Measurements from ENCODE around the gene STRN4.

Gene STRN4

DNA sequence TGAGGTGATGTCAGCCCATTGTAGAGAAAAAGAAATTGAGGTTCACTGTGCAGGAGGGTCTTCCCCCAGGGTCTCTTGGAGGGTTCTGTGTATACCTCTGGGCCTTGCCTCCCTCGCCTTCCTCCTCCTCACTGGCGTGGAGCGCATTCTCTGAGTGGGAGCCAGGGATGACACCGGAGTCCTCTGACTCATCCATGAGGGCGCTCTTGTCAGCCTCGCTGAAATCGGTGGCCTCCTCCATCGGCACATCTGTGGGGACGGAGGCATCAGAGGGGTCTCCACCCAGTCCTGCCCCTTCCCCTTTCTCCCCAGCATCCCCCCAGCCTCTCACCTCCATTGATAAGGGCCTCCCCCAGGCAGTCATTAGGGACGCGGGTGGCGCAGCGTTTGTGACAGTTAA lies 45.5 kb downstream of the STRN4 start:
- Histone ChIP-seq H2AFZ (ENCODE audit: low read depth, low read length, severe bottlenecking) (no peak overlapping the region), H3K9me3 (ENCODE audit: insufficient read depth, low read length) (no peaks in the 10 kb centered on the region), H3K79me2 (ENCODE audit: insufficient read depth, low read length) (no peaks in the 10 kb centered on the region), H4K20me1 (ENCODE audit: low read depth, low read length) (no peaks in the 10 kb centered on the region), H3F3A (ENCODE audit: insufficient read depth) (no peaks in the 10 kb centered on the region), H3K4me2 (ENCODE audit: low read depth, low read length, poor library complexity, severe bottlenecking) (no peak overlapping the region), H3K4me3 (ENCODE audit: insufficient read depth, low read length, poor library complexity, severe bottlenecking) (no peak overlapping the region), H3K27ac (ENCODE audit: low read depth, low read length) (no peak overlapping the region), H3K36me3 (ENCODE audit: low read length) (peaks cover 11% of the 10 kb centered on the region; the same call in 1 of the 2 replicates), H3K9ac (ENCODE audit: low read length) (no peak overlapping the region), H3K27me3 (ENCODE audit: low read length) (no peaks in the 10 kb centered on the region), H3K9me2 (replicated peaks; ENCODE audit: insufficient read depth, low read length) (no peaks in the 10 kb centered on the region)
- TF ChIP-seq, protein P1, sequence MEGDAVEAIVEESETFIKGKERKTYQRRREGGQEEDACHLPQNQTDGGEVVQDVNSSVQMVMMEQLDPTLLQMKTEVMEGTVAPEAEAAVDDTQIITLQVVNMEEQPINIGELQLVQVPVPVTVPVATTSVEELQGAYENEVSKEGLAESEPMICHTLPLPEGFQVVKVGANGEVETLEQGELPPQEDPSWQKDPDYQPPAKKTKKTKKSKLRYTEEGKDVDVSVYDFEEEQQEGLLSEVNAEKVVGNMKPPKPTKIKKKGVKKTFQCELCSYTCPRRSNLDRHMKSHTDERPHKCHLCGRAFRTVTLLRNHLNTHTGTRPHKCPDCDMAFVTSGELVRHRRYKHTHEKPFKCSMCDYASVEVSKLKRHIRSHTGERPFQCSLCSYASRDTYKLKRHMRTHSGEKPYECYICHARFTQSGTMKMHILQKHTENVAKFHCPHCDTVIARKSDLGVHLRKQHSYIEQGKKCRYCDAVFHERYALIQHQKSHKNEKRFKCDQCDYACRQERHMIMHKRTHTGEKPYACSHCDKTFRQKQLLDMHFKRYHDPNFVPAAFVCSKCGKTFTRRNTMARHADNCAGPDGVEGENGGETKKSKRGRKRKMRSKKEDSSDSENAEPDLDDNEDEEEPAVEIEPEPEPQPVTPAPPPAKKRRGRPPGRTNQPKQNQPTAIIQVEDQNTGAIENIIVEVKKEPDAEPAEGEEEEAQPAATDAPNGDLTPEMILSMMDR (IDR thresholded peaks at IDR 0.05; ENCODE audit: insufficient read depth, low read length, poor library complexity, severe bottlenecking): no peak
- no peak for TF ChIP-seq EZH2phosphoT487 (conservative IDR thresholded peaks at IDR 0.05; ENCODE audit: low read length)

DNA sequence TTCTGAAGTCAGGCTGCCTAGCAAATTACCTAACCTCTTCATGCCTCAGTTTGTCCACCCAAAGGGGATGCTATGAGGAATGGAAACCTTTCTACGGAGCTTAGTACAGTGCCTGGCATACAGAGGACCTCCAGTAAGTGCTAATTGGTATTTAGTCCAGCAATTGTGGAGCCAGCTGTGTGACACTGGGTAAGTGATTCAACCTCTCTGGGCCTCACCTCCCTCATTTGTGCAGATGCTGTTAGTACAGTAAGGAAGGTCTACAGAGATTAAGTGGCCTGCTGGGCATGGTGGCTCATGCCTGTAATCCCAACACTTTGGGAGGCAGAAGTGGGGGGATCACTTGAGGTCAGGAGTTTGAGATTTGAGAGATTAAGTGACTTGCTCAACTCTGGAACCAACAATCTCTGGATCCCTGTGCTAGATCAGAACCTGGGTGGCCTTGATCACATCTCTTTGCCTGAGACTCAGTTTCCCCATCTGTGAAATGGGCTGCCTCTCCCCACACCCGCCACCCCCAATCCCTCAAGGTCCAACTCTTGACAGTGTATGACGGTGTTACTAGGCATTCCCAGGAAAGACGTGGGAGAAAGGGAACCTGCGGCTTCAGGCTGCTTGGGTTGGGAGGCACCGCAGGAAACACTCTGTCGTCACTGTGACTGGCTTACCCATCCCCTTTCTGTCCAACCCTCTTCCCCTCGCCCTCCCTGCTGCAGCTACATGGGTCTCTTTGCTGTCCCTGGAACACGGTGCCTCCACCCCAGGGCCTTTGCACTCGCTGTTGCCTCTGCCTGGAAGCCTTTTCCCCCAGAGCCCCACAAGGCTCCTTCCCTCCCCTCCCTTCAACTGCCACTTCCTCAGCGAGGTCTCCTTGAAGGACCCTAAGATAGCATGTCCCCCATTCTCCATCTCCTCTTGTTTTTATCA lies 47.6 kb downstream of the STRN4 start:
- Histone ChIP-seq H3K27ac (ENCODE audit: low read depth, low read length) (no peak overlapping the region), H4K20me1 (ENCODE audit: low read depth, low read length) (no peaks in the 10 kb centered on the region), H3K4me3 (ENCODE audit: insufficient read depth, low read length, poor library complexity, severe bottlenecking) (no peak overlapping the region), H3K9me2 (replicated peaks; ENCODE audit: insufficient read depth, low read length) (no peaks in the 10 kb centered on the region), H3K27me3 (ENCODE audit: low read length) (no peaks in the 10 kb centered on the region), H3K4me2 (ENCODE audit: low read depth, low read length, poor library complexity, severe bottlenecking) (no peak overlapping the region), H3K79me2 (ENCODE audit: insufficient read depth, low read length) (no peaks in the 10 kb centered on the region), H3F3A (ENCODE audit: insufficient read depth) (no peaks in the 10 kb centered on the region), H2AFZ (ENCODE audit: low read depth, low read length, severe bottlenecking) (no peak overlapping the region), H3K36me3 (ENCODE audit: low read length) (peaks cover 13% of the 10 kb centered on the region; the same call in 1 of the 2 replicates), H3K9me3 (ENCODE audit: insufficient read depth, low read length) (no peaks in the 10 kb centered on the region), H3K9ac (ENCODE audit: low read length) (no peak overlapping the region)
- TF ChIP-seq, protein P1 (IDR thresholded peaks at IDR 0.05; ENCODE audit: insufficient read depth, low read length, poor library complexity, severe bottlenecking): no peak
- TF ChIP-seq EZH2phosphoT487 (conservative IDR thresholded peaks at IDR 0.05; ENCODE audit: low read length): no peak

DNA sequence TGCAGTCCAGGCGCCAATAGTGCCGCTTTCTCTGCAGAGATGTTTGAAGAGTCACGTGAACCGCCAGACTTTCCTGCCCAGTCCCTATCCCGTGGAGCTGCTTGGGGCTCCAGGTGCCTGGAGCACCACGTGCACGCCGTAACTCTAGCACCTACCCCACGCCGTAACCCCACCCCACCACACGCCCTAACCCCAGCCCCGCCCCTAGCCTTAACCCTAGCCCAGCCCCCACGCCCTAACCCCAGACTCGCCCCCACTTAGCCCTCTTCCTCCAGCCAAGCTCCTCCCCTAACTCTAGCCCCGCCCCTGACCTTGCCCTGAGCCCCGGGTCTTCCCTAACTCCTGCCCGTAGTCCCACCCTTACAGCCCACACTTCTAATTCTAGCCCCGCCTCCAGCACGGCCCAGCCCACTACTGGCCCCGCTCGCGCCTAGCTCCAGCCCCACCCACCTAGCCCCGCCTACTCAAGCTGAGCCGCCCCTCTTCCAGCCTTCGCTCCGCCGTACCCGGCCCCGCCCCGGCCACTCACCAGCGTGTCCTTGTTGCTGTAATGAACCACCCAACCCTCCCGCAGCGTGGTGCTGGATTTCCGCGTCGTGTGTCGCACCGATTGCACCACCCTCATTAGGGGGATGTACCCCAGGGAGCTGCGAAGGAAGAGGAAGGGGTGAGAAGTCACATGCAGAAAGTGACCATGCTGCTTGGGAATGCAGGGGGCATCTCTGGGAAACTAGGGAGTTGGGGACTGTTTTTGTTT lies 48.9 kb downstream of the STRN4 start:
- TF ChIP-seq, protein P1 (IDR thresholded peaks at IDR 0.05; ENCODE audit: insufficient read depth, low read length, poor library complexity, severe bottlenecking): no peak
- TF ChIP-seq EZH2phosphoT487 (conservative IDR thresholded peaks at IDR 0.05; ENCODE audit: low read length): no peak
- Histone ChIP-seq H4K20me1 (ENCODE audit: low read depth, low read length) (no peaks in the 10 kb centered on the region), H3K9me2 (replicated peaks; ENCODE audit: insufficient read depth, low read length) (no peaks in the 10 kb centered on the region), H3K9ac (ENCODE audit: low read length) (no peak overlapping the region), H3K27me3 (ENCODE audit: low read length) (no peaks in the 10 kb centered on the region), H3K36me3 (ENCODE audit: low read length) (peaks cover 14% of the 10 kb centered on the region; the same call in 1 of the 2 replicates), H3K4me2 (ENCODE audit: low read depth, low read length, poor library complexity, severe bottlenecking) (no peak overlapping the region), H3K9me3 (ENCODE audit: insufficient read depth, low read length) (no peaks in the 10 kb centered on the region), H3K27ac (ENCODE audit: low read depth, low read length) (no peak overlapping the region), H3K4me3 (ENCODE audit: insufficient read depth, low read length, poor library complexity, severe bottlenecking) (no peak overlapping the region), H2AFZ (ENCODE audit: low read depth, low read length, severe bottlenecking) (no peak overlapping the region), H3K79me2 (ENCODE audit: insufficient read depth, low read length) (no peaks in the 10 kb centered on the region), H3F3A (ENCODE audit: insufficient read depth) (no peaks in the 10 kb centered on the region)

Measured in SU-DHL-6 (cell line).